KMS-11 (cell line): ENCODE results near the gene LHFPL2.

Source experiments
- H2AFZ ChIP-seq: fragments of 200-600 bp; sonication (generic); 2 replicates; pipeline ENCODE4 v1.6.1; 2016; ENCODE audit warnings: antibody characterized with exemption, mixed run types, low read depth
- H3K27ac ChIP-seq: fragments of 200-600 bp; sonication (generic); 2 replicates; pipeline ENCODE4 v1.6.1; 2016; ENCODE audit warnings: mild to moderate bottlenecking, mixed run types
- H3K27me3 ChIP-seq: fragments of 200-600 bp; sonication (generic); 2 replicates; pipeline ENCODE4 v1.6.1; 2017; ENCODE audit warnings: mild to moderate bottlenecking, low read depth, mixed run types, moderate library complexity; ENCODE audit not compliant: insufficient read depth
- H3K36me3 ChIP-seq: fragments of 200-600 bp; sonication (generic); 2 replicates; pipeline ENCODE4 v1.6.1; 2017; ENCODE audit warnings: mild to moderate bottlenecking, mixed run types; ENCODE audit not compliant: insufficient read depth
- H3K4me1 ChIP-seq: fragments of 200-600 bp; sonication (generic); 2 replicates; pipeline ENCODE4 v1.6.1; 2016; ENCODE audit warnings: mild to moderate bottlenecking, low read depth, mixed run types; ENCODE audit not compliant: poor library complexity, severe bottlenecking
- H3K4me2 ChIP-seq: fragments of 200-600 bp; sonication (generic); 2 replicates; pipeline ENCODE4 v1.7.0; 2016; ENCODE audit warnings: mild to moderate bottlenecking, mixed run types
- H3K4me3 ChIP-seq: fragments of 200-600 bp; sonication (generic); IDR thresholded peaks from 2 replicates; pipeline ENCODE4 v1.6.1; 2017; ENCODE audit warnings: low read depth, low read length, mixed read lengths; ENCODE audit not compliant: insufficient read depth
- H3K79me2 ChIP-seq: fragments of 200-600 bp; sonication (generic); 2 replicates; pipeline ENCODE4 v1.6.1; 2016; ENCODE audit warnings: low read depth, mixed run types; ENCODE audit not compliant: insufficient read depth
- H3K9ac ChIP-seq: fragments of 200-600 bp; sonication (generic); 2 replicates; pipeline ENCODE4 v1.6.1; 2016; ENCODE audit warnings: mild to moderate bottlenecking, mixed run types
- H4K20me1 ChIP-seq: fragments of 200-600 bp; sonication (generic); 2 replicates; pipeline ENCODE4 v1.6.1; 2016; ENCODE audit warnings: mild to moderate bottlenecking, mixed run types; ENCODE audit not compliant: insufficient read depth
- CTCF ChIP-seq: fragments of 200-600 bp; sonication (generic); conservative IDR thresholded peaks from 2 replicates; pipeline ENCODE4 v1.6.1; 2017; ENCODE audit warnings: low read depth, mild to moderate bottlenecking, antibody characterized with exemption, low read length, moderate library complexity, mixed read lengths

LHFPL2 gene

GRCh38 chr5:78659114-78659513, 10.5 kb upstream of the LHFPL2 start:
- Histone ChIP-seq H3K4me2 (peak overlapping the region; percentile 67), H3K4me1 (peaks cover 60% of the 10 kb centered on the region), H3K27ac (no peak overlapping the region; the same call in 1 of the 2 replicates), H3K27me3 (no peaks in the 10 kb centered on the region), H2AFZ (no peak overlapping the region), H3K9ac (no peak overlapping the region), H4K20me1 (no peaks in the 10 kb centered on the region), H3K79me2 (no peaks in the 10 kb centered on the region), H3K4me3 (no peak overlapping the region), H3K36me3 (no peaks in the 10 kb centered on the region)
- TF ChIP-seq CTCF, result no peak

GRCh38 chr5:78657201-78657600, 8.6 kb upstream of the LHFPL2 start:
- no peak overlapping the region for H3K27ac ChIP-seq
- peaks cover 64% of the 10 kb centered on the region for H3K4me1 ChIP-seq
- no peak overlapping the region for H3K4me2 ChIP-seq
- H3K36me3 ChIP-seq, result no peaks in the 10 kb centered on the region
- no peaks in the 10 kb centered on the region for H3K79me2 ChIP-seq
- no peaks in the 10 kb centered on the region for H4K20me1 ChIP-seq
- H3K4me3 ChIP-seq, result no peak overlapping the region
- H2AFZ ChIP-seq, result no peak overlapping the region
- TF ChIP-seq CTCF, result no peak
- H3K27me3 ChIP-seq, result no peaks in the 10 kb centered on the region
- H3K9ac ChIP-seq, result no peak overlapping the region

GRCh38 chr5:78655746-78656290, 7.2 kb upstream of the LHFPL2 start:
- H3K9ac ChIP-seq, result no peak overlapping the region
- TF ChIP-seq CTCF, result no peak
- no peak overlapping the region for H3K4me2 ChIP-seq
- no peak overlapping the region for H3K27ac ChIP-seq
- no peak overlapping the region for H2AFZ ChIP-seq
- no peak overlapping the region for H3K4me3 ChIP-seq
- H3K27me3 ChIP-seq, result no peaks in the 10 kb centered on the region
- H3K36me3 ChIP-seq, result no peaks in the 10 kb centered on the region
- no peaks in the 10 kb centered on the region for H3K79me2 ChIP-seq
- H4K20me1 ChIP-seq, result no peaks in the 10 kb centered on the region
- peaks cover 50% of the 10 kb centered on the region for H3K4me1 ChIP-seq

GRCh38 chr5:78654386-78654785, 5.8 kb upstream of the LHFPL2 start:
- Histone ChIP-seq H3K27ac (no peak overlapping the region), H3K4me3 (no peak overlapping the region), H3K4me2 (no peak overlapping the region), H3K27me3 (no peaks in the 10 kb centered on the region), H3K36me3 (no peaks in the 10 kb centered on the region), H4K20me1 (no peaks in the 10 kb centered on the region), H3K4me1 (peaks cover 43% of the 10 kb centered on the region), H3K9ac (no peak overlapping the region), H3K79me2 (no peaks in the 10 kb centered on the region), H2AFZ (no peak overlapping the region)
- no peak for TF ChIP-seq CTCF
